ENCODE results near the gene FADS1. TPM values are rescaled to one million over a fixed set of nuclear protein-coding genes. Genes with fewer than 3 reads are reported as not detected.

FADS1 gene
- total RNA-seq, 1 donor from 2014 or later: 36.3 TPM

DNA sequence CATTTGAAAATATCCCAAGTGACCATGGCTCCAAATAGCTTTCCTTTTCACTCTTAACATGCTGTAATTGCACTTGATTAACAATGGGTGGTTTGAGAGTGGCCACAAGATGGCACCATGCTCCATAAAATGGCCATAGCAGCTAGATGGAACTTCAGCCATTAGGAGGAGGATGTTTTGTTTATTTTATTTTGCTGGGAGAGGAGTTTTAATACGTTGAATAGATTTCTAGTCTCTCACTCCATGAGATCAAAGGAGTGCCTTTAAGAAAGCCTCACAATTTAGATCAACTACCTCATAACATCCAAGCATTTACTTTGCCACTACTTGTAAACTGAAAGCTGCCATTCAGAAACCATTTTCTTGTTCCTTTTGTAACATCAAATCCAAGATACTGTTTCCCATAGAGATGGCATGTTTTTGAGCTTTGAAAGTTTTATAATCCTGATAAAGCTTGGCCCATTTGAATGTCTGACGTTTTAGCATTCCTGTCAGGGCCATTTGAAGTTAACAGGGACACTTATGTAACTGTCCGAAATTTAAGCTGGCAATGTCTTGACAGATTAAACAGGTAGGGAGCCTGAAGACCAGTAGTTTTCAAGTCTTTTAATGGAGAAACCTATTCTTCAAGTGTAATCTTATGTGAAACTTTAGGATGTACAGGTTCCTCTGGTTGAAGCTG is 19.4 kb downstream of the FADS1 start:
- no peak for DNase-seq (ENCODE audit: low spot score)

DNA sequence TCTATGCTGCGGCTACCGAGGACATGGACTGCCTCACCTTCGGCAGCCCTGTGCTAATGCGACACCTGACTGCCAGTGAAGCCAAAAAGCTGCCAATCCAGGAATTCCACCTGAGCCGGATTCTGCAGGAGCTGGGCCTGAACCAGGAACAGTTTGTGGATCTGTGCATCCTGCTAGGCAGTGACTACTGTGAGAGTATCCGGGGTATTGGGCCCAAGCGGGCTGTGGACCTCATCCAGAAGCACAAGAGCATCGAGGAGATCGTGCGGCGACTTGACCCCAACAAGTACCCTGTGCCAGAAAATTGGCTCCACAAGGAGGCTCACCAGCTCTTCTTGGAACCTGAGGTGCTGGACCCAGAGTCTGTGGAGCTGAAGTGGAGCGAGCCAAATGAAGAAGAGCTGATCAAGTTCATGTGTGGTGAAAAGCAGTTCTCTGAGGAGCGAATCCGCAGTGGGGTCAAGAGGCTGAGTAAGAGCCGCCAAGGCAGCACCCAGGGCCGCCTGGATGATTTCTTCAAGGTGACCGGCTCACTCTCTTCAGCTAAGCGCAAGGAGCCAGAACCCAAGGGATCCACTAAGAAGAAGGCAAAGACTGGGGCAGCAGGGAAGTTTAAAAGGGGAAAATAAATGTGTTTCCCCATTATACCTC is 20.8 kb downstream of the FADS1 start:
- DNase-seq (ENCODE audit: low spot score): no peak

DNA sequence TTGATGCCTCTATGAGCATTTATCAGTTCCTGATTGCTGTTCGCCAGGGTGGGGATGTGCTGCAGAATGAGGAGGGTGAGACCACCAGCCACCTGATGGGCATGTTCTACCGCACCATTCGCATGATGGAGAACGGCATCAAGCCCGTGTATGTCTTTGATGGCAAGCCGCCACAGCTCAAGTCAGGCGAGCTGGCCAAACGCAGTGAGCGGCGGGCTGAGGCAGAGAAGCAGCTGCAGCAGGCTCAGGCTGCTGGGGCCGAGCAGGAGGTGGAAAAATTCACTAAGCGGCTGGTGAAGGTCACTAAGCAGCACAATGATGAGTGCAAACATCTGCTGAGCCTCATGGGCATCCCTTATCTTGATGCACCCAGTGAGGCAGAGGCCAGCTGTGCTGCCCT is 21.3 kb downstream of the FADS1 start:
- no peak for DNase-seq (ENCODE audit: low spot score)

DNA sequence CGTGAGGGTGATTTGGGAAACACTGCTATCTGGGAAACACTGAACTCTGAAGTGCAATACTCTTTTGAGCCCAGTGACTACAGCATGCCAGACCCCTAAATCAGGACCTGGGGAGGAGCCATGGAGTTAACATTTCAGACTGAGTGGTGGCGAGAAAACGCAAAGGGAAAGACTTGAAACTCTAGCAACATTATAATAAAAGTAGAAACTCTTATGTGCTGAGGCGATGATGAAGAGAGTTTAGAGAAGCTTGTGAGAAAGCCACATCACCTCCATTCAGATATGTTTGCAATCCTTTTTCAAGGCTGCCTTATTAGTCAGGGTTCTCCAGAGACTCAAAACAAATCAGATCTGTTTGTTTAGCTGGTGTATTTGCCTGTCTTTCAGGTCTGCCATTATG is 22.2 kb downstream of the FADS1 start:
- no peak for DNase-seq (ENCODE audit: low spot score)

DNA sequence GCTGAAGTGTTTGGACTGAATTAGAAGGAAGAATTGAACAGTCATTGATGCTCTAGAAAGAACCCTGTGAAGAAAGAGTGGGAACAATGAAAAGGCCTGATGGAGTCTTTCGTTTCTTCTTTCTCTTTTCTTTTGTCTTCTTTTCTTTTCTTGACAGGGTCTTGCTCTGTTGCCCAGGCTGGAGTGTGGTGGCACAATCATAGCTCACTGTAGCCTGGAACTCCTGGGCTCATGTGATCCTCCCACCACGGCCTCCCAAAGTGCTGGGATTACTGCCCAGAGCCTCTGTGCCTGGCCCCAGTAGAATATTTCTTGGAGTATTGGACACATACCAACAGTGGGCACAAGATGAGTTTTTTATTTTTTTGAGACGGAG is 23.0 kb downstream of the FADS1 start:
- DNase-seq (ENCODE audit: low spot score): no peak

DNA sequence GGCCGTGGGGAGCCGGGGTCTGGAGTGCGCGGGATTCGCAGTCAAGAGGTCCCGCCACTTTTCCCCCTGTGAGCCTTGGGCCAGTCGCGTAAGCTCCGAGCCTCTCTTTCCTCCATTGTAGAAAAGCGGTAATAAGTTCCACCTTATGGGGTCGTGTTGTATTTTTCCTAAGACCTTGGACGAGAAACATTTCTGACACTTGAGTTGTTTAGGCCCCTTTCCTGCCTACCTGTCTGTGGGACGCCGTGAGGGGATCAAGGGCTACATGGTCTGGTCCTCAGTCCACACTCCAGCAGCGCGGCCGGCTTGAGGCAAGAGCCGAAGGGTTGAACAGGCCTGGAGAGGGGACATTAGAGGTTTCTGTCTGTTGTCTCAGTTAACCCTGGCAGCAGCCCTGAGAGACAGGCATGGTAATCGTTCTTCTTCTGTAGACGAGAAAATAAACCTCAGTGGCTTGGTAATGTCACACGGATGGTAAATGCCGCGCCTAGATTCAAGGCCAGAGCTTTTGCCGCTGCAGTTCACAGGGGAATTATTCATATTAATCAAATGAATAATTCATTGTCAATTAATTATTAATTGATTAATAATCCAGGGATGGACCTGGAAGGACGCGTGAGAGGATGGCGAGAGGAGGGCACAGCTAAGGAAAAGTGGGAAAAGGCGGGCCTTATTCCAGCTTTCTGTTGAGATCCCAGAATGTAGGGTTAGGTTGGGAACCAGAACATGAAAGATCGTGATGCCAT is 23.5 kb downstream of the FADS1 start:
- DNase-seq (ENCODE audit: low spot score): no peak

DNA sequence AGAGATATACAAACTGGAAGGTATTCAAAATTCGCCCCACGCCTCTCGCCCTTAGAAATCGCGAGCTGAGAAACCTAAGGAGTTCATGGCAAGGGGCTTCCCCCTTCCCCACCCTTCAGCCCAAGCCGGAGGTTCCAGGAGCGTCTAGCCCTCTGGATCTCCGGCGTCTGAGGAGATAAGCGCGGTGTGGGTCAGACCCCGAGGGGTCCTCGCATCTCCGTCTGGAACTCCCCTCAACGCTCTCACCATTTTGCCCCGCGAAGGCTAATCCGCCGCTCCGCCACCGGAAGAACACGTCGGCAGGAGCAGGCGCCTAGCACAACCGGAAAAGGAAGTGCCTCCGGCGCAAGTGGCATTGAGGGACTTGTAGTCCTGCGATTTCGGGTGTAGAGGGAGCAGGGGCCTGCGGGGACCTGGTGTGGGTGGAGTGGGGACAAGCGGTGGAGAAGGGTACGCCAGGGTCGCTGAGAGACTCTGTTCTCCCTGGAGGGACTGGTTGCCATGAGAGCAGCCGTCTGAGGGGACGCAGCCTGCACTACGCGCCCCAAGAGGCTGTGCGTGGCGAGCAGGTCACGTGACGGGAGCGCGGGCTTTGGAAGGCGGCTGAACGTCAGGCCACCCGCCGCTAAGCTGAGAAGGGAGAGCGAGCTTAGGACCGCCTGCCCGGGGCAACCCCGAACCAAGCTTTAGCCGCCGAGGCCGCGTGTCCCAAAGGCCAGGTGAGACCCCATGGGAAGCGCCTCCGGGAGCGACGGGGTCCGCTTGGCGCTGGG is 24.3 kb downstream of the FADS1 start, which contains the start of the genes FEN1 and TMEM258:
FEN1 (plus strand) TSS at position 602 of the 773 bp plus-strand sequence. CDS start 2,451 bp downstream, outside the sequence.
TMEM258 (minus strand) TSS at position 290 of the 773 bp plus-strand sequence; CDS start at position 249, 41 bp downstream.
- DNase-seq (ENCODE audit: low spot score): peak; percentile 96

DNA sequence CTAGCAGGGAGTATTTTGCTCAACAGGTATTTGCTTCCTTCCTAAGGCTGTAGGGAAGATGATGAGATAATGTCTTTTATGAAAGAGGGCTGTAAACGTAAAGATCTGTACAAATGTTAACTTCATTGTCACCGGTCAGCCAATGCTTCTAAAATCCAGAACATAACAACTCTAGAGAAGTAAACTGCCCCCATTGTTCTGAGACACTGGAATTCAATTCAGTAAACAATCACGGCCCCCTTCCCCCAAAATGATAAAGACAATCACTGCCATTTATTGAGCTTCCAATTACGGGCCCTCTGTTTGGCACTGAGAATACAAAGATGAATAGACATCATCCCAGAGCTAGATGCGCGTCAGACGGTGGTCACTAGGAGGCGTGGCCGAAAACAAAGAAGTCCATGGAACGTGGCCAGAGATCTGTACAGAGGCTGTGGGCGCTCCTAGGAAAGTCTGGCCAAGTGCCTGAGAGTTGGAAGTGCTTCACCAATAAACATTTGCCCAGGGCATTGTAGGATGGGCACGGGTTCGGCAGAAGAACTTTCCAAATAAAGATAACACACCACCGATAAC is 25.0 kb downstream of the FADS1 start:
- DNase-seq (ENCODE audit: low spot score): no peak

DNA sequence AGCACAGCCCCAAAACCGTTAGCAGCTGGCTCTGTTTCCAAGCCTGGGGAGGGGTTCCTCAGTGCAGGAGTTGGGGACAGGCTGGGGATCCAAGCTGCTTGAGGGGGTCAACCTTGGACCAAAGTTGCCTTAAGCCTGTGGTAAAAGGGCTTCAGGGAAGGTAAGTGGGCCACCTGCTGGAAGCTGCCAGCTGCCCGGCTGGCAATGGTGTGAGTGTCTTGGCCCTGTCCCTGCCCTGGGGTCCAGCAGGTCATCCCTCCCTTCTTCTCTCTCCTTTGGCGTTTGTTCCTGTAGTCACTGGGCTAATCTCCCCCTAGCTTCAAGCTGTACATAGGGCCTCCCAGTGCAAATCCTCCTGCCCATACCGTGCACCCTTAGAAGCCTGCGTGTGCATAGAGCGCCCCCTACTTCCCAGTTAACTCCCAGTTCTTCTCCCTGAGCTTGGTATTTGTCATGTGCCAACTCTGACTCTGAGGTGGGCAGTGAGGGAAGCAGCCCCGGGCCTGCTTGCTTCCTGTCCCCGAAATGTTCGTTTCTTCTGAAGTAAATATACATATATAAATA is 28.8 kb downstream of the FADS1 start:
- no peak for DNase-seq (ENCODE audit: low spot score)

DNA sequence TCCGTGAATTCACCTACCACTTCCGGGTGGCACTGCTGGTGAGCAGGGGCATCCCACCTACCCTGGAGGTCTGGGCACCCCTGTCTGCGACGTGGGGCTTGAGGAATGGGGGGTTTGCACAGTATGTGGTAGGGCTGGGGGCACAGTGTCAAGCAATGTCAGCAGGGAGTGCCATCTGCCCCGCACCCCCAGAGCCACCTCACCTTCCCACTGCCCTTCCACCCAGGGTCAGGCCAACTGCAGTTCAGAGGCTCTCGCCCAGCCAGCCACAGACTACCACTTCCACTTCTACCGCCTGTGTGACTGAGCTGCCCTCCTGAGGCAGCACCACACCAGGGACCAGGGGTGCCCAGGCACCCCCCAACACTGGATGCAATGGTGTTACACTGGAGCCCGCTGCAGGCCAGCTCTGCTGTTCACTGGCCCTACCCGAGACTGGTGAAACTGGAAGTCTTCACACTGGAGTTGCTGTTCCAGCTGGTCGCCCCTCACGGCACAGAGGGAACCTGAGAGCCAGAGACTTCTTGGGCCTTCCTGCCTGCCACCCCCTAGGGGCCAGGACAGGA is 30.9 kb downstream of the FADS1 start:
- DNase-seq (ENCODE audit: low spot score): no peak

DNA sequence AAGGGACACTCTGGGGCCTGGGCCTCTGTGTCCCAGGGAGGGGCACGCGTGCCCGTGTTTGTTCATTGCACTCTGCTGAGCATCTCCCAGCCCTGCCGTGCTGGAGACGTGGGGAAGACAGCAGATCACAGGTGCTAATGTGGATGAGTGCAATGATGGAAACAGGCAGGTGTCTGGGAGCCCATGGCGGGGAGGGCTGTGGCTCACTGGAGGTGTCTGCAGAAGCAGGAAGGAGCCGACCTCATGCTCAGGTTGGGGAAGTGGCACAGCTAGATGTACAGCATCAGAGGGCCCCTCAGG is 32.3 kb downstream of the FADS1 start:
- DNase-seq (ENCODE audit: low spot score): no peak

DNA sequence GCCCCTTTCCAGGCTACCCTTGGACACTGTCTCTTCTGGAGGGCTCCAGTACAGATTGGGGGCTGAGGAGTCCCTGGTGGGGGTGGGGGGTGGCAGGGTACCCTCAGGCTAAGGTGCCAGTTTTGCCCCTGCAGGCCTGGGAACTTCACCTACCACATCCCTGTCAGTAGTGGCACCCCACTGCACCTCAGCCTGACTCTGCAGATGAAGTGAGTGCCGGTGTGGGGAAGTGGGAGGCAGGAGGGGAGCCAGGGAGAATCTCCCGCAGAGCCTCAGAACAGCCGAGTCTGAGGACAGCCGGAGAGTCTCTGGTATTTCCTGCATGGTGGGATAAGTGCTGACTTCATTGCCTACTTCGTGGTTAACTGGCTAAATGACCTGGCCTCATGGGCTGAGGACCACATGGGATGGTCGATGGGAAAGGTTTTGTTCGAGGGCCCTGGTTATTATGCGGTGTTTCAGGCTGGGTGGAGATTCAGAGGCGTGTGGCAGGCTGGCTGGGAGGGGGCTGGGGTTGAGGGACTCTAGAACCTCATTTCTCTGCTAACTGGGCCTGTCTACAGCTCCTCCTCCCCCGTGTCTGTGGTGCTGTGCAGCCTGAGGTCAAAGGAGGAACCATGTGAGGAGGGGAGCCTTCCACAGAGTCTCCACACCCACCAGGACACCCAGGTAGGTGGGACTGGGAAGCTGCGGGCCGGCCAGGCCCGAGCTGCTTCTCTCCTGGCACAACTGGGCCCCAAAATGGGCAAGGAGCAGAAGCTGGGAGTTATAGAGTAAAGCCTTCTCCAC is 32.9 kb downstream of the FADS1 start:
- DNase-seq (ENCODE audit: low spot score): no peak

DNA sequence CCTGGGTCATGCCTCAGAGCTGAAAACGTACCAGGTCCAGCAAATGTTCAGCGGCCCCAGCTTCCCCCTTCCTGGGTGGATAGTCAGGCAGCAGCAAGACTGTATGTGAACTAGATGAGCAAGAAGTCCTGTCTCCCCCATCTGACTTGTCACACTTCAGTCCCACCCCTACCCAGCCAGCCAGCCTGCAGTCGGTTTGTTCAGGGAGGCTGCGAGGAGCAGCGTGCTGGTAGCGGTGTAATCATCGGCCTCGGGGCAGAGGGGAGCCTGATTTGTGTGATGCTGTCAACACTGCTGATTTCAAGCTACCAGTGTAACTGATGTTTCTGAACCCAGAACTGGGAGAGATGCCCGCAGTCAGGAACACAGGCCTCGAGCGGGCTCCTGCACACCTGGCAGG is 34.0 kb downstream of the FADS1 start:
- no peak for DNase-seq (ENCODE audit: low spot score)

DNA sequence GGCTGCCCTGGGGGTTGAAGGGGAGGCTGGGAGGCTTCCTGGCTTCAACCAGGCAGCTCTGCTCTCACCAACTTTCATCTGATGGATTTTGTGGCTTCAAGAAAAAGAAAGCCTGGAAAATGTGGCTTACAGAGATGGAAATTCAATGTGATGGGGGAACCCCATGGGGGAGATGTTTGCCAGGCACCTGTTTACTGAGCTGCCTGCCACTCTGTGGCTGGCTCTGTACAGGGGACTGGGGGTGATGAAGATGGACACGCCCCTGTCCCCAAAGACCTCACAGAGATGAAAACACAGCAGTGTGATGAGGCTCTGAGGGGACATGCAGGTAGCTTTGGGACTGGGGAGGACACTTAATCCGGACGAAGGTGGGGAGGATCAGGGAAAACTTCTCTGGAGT is 34.5 kb downstream of the FADS1 start:
- no peak for DNase-seq (ENCODE audit: low spot score)

DNA sequence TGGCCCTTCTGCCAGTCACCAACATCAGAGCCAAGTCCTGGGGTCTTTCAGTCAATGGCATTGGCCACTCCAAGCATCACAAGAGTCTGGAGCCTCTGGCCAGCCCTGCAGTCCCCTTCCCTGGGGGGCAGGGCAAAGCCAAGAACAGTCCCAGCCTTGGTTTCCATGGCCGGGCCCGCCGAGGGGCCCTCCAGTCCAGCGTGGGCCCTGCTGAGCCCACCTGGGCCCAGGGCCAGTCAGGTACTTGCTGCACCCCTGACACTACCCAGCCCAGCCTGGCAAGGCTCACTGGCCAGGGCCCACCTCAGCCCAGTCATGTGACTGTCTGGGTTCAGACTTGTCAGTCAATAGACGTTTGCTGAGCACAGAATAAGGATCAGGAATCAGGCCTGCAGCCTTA is 35.2 kb downstream of the FADS1 start:
- no peak for DNase-seq (ENCODE audit: low spot score)

DNA sequence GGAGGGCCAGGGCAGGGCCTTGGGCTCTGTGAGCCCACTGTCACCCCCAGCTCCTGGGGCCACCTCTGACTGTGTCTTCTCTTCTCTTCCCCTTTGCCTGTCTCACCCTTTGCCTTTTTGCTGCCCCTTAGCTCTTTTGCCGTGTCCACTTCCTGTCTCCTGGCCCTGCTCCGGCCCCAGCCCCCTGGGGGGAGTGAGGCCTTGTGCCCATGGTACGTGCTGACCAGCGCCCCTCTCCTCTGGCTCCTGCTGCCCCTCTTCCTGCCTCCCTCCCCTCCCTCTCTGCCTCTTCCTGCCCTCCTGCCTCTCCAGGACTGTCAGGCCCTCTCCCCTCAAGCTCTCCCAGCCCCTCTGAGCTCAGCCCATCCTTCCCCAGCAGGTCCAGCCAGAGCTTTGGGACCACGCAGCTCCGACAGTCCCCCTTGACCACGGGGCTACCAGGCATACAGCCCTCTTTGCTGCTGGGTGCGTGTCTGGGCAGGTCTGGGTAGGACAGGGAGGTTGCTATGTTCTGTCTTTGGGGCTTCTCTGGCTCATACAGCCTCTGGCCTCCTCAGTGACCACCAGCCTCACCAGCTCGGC is 36.1 kb downstream of the FADS1 start:
- DNase-seq (ENCODE audit: low spot score): no peak

DNA sequence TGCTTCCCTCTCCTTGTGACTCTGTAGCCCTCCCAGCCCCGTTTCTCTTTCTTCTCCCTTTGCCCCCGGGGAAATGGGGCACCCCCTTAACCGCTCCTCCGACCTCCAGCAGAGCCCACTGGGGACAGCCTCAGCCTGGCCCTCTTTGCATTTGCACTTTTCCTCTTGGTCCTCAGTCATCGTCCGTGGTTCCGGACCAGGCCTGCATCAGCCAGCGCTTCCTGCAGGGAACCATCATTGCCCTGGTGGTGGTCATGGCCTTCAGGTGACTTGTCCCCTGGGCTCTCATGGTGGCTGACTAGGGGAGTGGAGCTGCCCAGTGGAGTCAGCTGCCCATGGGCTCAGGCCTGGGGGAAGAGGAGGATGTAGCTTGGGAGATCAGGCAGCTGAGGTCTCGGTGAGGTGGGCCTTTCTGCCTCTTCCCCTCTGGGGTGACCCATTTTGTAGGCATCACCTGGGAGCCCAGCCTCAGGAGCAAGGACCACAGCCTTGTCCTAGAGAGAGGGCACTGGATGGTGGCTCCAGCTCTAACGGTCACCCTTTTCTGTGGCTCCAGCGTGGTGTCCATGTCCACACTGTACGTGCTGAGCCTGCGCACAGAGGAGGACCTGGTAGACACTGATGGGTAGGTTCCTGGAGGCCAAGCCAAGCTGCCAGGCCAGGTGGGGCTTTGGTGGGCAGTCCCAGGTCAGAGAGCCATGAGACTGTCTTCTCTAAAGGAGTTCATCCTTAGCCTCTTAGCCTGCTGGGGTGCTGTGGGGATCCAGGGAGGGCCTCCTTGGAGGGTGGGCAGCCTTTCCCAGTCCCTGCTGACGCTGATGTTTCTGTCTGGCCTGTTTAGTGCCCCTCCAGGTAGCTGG is 36.9 kb downstream of the FADS1 start:
- DNase-seq (ENCODE audit: low spot score): no peak

DNA sequence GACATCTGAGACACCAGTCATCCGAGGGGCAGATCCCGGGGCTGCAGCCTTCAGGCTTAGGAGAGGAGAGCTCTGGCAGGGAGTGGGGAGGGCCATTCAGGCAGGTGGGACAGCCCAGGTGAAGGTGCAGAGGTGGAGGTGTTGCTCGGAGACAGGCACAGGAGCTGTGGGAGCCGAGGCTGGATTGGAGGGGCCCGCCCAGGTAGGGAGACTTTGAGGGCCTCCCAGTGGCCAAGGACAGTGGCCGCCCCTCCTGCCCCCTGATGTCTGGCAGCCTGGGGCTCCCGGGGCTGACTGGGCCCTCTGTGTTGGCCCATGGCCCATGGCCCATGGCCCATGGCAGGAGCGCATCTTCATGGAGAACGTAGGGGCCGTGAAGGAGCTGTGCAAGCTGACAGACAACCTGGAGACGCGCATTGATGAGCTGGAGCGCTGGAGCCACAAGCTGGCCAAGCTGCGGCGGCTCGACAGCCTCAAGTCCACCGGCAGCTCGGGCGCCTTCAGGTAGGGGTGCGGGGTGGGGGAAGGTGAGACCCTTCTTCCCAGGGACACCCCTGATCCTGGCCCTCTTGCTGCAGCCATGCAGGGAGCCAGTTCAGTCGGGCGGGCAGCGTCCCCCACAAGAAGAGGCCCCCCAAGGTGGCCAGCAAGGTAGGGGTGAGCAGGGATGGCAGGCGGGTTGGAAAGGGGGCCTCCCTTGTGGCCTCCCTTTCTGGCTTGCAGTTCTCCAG is 37.7 kb downstream of the FADS1 start:
- no peak for DNase-seq (ENCODE audit: low spot score)

Data from mesenteric fat pad (tissue), 1 donor.